Loucy (cell line): ENCODE data around the gene EFNB2.

Experiments
- H2AFZ ChIP-seq: fragments of 200-600 bp; sonication (generic); 2 replicates; pipeline ENCODE4 v1.6.0; 2016; ENCODE audit warnings: antibody characterized with exemption, mild to moderate bottlenecking, low read length, moderate library complexity
- H3F3A ChIP-seq: fragments of 200-600 bp; 2 replicates; pipeline ENCODE4 v1.6.0; 2016; ENCODE audit warnings: antibody characterized with exemption, low read depth, mild to moderate bottlenecking
- H3K27me3 ChIP-seq: fragments of 200-600 bp; sonication (generic); 2 replicates; pipeline ENCODE4 v1.6.1; 2014; ENCODE audit warnings: low read length, mild to moderate bottlenecking; ENCODE audit not compliant: insufficient read depth, poor library complexity, severe bottlenecking
- H3K36me3 ChIP-seq: fragments of 200-600 bp; sonication (generic); 2 replicates; pipeline ENCODE4 v1.6.1; 2016; ENCODE audit warnings: low read length; ENCODE audit not compliant: insufficient read depth
- H3K4me1 ChIP-seq: fragments of 200-600 bp; sonication (generic); 2 replicates; pipeline ENCODE4 v1.5.1; 2014; ENCODE audit warnings: low read length, mild to moderate bottlenecking; ENCODE audit not compliant: insufficient read depth, poor library complexity, severe bottlenecking
- H3K4me2 ChIP-seq: fragments of 200-600 bp; sonication (generic); 2 replicates; pipeline ENCODE4 v1.6.0; 2014; ENCODE audit warnings: antibody characterized with exemption, low read length, low read depth, mild to moderate bottlenecking; ENCODE audit not compliant: poor library complexity, severe bottlenecking
- H3K4me3 ChIP-seq: fragments of 200-600 bp; sonication (generic); 2 replicates; pipeline ENCODE4 v1.5.1; 2014; ENCODE audit warnings: low read length, mild to moderate bottlenecking, mixed read lengths; ENCODE audit not compliant: poor library complexity, severe bottlenecking
- H3K79me2 ChIP-seq: fragments of 200-600 bp; sonication (generic); 2 replicates; pipeline ENCODE4 v1.6.1; 2014; ENCODE audit warnings: low read length; ENCODE audit not compliant: insufficient read depth
- H3K9ac ChIP-seq: fragments of 200-600 bp; sonication (generic); 2 replicates; pipeline ENCODE4 v1.6.0; 2014; ENCODE audit warnings: mild to moderate bottlenecking, low read depth, low read length, moderate library complexity; ENCODE audit not compliant: poor library complexity, severe bottlenecking
- H3K9me2 ChIP-seq: fragments of 200-600 bp; sonication (generic); replicated peaks from 2 replicates; pipeline ENCODE4 v1.6.1; 2016; ENCODE audit warnings: low read depth, low read length, mixed read lengths
- H3K9me3 ChIP-seq: fragments of 200-600 bp; sonication (generic); 2 replicates; pipeline ENCODE4 v1.6.1; 2014; ENCODE audit warnings: mild to moderate bottlenecking, antibody characterized with exemption, low read length, low read depth; ENCODE audit not compliant: insufficient read depth
- H4K20me1 ChIP-seq: fragments of 200-600 bp; sonication (generic); 2 replicates; pipeline ENCODE4 v1.6.0; 2014; ENCODE audit warnings: antibody characterized with exemption, low read length, mild to moderate bottlenecking; ENCODE audit not compliant: insufficient read depth, poor library complexity, severe bottlenecking
- CTCF ChIP-seq: fragments of 200-600 bp; sonication (generic); conservative IDR thresholded peaks from 2 replicates; pipeline ENCODE4 v1.5.1; 2014; ENCODE audit warnings: mild to moderate bottlenecking, antibody characterized with exemption, low read length
- EZH2phosphoT487 ChIP-seq: fragments of 200-600 bp; IDR thresholded peaks from 2 replicates; pipeline ENCODE4 v1.6.1; 2018; ENCODE audit warnings: antibody characterized with exemption, mild to moderate bottlenecking, moderate library complexity, borderline replicate concordance

Gene EFNB2

GRCh38 chr13:106484537-106485193 is 50.8 kb downstream of the EFNB2 start:
- Histone ChIP-seq H3K4me3 (no peak overlapping the region), H3K27me3 (no peaks in the 10 kb centered on the region), H3K4me1 (no peaks in the 10 kb centered on the region), H2AFZ (no peak overlapping the region), H3K36me3 (no peaks in the 10 kb centered on the region), H3K79me2 (no peaks in the 10 kb centered on the region), H3K9ac (no peak overlapping the region), H3K9me3 (no peaks in the 10 kb centered on the region), H3K4me2 (no peak overlapping the region), H4K20me1 (no peaks in the 10 kb centered on the region), H3K9me2 (no peaks in the 10 kb centered on the region), H3F3A (no peaks in the 10 kb centered on the region)
- TF ChIP-seq EZH2phosphoT487: no peak
- TF ChIP-seq CTCF: no peak

DNA sequence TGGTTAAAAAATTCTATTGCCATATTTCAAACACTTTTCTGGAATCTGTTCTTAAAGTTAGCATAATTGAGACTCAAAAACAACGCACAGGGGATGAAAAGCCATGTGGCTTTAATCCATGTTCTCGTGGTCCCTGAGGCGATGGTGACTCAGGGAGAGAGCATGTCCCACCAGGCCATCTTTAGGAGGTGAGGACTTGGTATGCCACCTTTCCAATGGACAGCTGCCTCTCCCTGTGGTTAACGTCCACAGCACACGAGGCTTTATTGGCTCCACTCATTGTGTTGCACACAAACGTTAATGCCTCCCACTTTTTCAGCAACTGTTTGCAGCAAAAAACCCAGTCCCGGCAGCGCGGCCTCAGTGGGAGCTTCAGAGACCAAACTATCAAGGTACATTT is 51.4 kb downstream of the EFNB2 start:
- no peak overlapping the region for H2AFZ ChIP-seq
- no peaks in the 10 kb centered on the region for H3K9me2 ChIP-seq
- H3K4me1 ChIP-seq: no peaks in the 10 kb centered on the region
- H4K20me1 ChIP-seq: no peaks in the 10 kb centered on the region
- no peaks in the 10 kb centered on the region for H3K9me3 ChIP-seq
- no peak overlapping the region for H3K9ac ChIP-seq
- no peak overlapping the region for H3K4me3 ChIP-seq
- H3K4me2 ChIP-seq: no peak overlapping the region
- H3K79me2 ChIP-seq: no peaks in the 10 kb centered on the region
- TF ChIP-seq EZH2phosphoT487 (no peak), CTCF (no peak)
- H3F3A ChIP-seq: no peaks in the 10 kb centered on the region
- H3K27me3 ChIP-seq: no peaks in the 10 kb centered on the region
- H3K36me3 ChIP-seq: no peaks in the 10 kb centered on the region

DNA sequence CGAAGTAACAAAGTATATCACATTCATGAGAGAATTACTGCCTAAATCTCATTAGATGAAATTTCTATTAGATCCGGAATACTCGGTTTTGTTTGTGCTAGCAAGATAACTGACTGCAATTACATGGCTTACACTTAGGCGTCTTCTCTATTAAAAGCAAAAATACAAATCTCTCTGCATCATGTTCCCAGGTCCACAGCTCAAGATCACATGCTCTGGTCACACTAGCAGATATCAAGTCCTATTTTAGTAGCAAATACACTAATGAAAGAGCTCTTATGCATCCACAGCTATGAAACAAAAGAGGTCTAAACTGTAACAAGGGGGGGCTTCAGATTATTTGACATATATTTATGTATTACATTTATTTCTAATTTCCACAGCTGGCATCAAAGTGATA is 53.5 kb downstream of the EFNB2 start:
- Histone ChIP-seq H3K36me3 (no peaks in the 10 kb centered on the region), H3K4me3 (no peak overlapping the region)
- TF ChIP-seq CTCF (no peak), EZH2phosphoT487 (no peak)

More for the DNA sequence above, 53.5 kb downstream of the EFNB2 start:
- H3K27me3 ChIP-seq: no peaks in the 10 kb centered on the region
- no peaks in the 10 kb centered on the region for H4K20me1 ChIP-seq
- no peak overlapping the region for H2AFZ ChIP-seq
- H3K9ac ChIP-seq: no peak overlapping the region
- H3K4me2 ChIP-seq: no peak overlapping the region
- H3K9me2 ChIP-seq: no peaks in the 10 kb centered on the region
- H3K4me1 ChIP-seq: no peaks in the 10 kb centered on the region
- no peaks in the 10 kb centered on the region for H3F3A ChIP-seq
- no peaks in the 10 kb centered on the region for H3K9me3 ChIP-seq
- no peaks in the 10 kb centered on the region for H3K79me2 ChIP-seq
